HG03378 (cell line): Measurements from ENCODE around the gene TBC1D8.

ENCODE experiments used
- ATAC-seq: cut with Tn5 transposase; IDR thresholded peaks from one replicate; pipeline ENCODE4 v1.9.1; 2021; ENCODE audit warnings: mild to moderate bottlenecking, moderate library complexity; ENCODE audit not compliant: unreplicated experiment

TBC1D8 gene

GRCh38 chr2:101113441-101114267, 37.5 kb downstream of the TBC1D8 start:
- no peak for ATAC-seq

- ATAC-seq: no peak
Observed at GRCh38 chr2:101112772-101113157, 38.4 kb downstream of the TBC1D8 start.

DNA sequence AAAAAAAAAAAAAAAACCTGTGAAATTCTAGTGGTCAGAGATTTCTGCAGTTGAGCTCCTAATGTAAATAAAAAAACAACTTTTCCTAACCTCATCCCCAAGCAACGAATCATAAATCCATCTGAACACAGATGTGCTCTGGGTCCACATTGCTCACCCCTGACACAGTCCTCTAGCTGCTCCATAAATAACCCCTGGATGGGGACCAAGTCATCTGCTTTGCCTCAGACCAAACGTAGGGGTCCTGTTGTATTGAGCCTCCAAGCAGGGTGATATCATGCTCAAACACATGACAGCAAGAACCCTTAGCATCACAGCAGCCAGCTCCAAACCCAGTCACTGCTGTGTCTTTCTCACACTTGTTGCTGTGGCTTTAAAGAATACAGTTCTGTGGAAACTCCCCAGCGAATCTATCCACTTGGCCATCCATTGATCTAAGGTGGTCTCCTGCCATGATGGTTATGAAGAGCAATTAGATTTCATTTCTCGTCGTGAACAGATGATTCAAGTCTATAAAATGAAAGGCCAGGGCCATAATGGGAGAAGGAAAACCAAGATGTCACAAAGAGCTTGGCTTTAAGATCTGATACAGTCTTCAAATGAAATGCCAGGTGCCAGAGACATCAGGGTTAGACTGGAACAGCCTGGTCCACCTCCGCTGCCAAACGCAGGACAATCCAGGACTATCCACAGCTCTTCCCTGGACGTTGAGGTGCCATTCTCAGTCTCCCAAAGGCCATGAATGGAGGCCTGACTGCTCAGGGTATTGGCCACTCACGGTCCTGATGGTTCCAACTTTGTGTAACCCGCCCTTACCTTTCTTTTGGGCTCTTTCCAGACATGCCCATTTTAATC, 39.0 kb downstream of the TBC1D8 start:
- no peak for ATAC-seq

DNA sequence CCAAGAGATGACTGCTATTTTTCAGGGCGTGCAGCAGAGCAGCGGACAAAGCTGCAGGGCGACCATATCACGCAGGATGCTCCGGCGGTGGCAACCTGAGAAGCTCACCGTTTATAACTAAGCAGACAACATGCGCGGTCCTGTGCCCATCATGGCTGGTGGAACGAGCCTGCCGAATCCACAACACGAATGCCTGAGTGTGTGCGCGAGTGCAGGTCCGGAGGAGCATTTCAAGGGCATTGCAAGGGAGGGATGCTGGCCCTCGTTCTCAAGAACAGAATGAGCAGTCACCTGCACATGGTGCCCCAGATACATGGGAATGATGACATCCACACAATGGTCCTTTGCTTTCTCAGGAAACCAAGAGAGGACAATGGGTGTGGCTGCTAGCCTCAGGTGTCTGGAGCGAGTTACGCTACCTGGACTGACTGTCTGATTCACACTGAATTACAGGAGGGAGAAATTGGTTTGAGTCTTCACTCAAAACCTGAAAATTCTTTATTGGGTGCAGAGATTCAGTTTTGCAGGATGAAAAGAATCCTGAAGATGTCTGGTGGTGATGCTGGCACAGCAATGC, 39.8 kb downstream of the TBC1D8 start:
- ATAC-seq: no peak

- ATAC-seq: no peak
Observed at GRCh38 chr2:101109451-101110118, 41.6 kb downstream of the TBC1D8 start.

DNA sequence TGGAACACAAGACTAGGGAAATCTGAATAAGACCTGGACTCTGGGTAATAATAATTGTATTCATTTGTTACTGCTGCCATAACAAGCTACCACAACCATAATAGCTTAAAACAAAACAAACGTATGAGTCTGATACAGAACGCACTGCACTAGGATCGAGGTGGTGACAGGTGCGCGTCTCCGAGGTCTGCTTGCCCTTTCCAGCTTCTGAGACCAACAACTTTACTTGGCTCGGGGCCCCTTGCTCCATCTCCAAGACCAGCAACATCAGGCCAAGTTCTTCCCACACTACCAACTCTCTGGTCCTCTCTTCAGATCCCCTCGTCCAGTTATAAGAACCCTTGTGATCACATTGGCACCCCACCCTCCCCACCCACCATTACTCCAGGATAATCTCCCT, 42.8 kb downstream of the TBC1D8 start:
- no peak for ATAC-seq

DNA sequence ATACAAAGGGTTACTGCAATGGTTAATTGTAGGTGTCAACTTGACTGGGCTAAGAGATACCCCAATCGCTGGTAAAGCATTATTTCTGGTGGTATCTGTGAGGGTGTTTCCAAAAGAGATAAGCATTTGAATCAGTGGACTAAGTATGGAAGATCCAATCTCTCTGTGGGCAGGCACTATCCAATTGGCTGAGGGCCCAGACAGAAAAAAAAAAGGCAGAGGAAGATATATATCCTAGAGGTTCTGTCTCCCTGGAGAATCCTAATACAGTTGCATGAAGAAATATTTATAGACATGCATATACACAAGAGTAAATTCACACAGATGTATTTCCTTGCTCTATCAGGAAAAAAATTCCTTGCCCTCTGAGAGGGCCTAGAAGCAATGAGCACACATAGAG, 43.9 kb downstream of the TBC1D8 start:
- ATAC-seq: no peak

DNA sequence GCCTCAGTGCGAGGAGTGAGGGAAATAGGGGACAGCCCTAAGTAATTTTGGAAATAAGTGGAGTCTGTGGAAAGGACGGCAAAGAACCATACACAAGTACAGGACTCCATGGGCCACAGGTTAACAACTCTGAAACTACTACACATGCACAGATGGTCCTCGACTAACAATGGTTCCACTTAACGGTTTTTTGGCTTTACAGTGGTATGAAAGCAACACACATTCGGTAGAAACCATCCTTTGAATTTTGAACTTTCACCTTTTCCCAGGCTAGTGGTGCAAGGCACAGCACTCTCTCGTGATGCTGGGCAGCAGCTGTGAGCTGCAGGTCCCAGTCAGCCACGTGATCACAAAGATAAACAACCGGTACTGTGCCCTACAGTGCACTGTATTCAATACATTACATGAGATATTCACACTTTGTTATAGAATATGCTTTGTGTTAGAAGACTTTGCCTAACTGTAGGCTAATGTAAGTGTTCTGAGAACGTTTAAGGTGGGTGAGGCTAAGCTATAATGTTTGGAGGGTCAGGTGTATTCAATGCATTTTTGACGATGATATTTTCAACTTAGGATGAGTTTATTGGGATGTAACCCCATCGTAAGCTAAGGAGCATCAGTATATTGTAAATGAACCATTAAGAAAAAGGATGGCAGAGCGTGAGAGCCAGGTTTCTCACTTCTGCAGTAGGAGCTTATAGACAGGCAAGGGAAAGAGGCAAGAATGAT, 44.6 kb downstream of the TBC1D8 start:
- no peak for ATAC-seq

- no peak for ATAC-seq
Observed at GRCh38 chr2:101105654-101106053, 45.5 kb downstream of the TBC1D8 start.

DNA sequence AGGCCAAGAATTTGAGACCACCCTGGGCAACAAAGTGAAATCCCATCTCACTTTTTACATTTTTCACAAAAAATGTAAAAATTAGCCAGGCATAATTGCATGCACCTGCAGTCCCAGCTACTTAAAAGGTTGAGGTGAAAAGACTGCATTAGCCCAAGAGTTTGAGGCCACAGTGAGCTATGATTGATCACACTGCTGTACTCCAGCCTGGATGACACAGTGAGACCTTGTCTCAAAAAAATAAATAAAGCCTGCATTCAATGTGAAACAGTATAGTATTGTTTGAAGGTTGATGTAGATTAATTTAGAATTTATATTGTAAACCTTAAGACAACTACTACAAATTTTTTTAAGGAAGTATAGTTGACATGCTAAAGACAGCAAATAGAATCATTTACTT, 53.5 kb downstream of the TBC1D8 start:
- no peak for ATAC-seq

GRCh38 chr2:101096619-101097142, 54.5 kb downstream of the TBC1D8 start:
- no peak for ATAC-seq

GRCh38 chr2:101094351-101094750, 56.8 kb downstream of the TBC1D8 start:
- no peak for ATAC-seq

DNA sequence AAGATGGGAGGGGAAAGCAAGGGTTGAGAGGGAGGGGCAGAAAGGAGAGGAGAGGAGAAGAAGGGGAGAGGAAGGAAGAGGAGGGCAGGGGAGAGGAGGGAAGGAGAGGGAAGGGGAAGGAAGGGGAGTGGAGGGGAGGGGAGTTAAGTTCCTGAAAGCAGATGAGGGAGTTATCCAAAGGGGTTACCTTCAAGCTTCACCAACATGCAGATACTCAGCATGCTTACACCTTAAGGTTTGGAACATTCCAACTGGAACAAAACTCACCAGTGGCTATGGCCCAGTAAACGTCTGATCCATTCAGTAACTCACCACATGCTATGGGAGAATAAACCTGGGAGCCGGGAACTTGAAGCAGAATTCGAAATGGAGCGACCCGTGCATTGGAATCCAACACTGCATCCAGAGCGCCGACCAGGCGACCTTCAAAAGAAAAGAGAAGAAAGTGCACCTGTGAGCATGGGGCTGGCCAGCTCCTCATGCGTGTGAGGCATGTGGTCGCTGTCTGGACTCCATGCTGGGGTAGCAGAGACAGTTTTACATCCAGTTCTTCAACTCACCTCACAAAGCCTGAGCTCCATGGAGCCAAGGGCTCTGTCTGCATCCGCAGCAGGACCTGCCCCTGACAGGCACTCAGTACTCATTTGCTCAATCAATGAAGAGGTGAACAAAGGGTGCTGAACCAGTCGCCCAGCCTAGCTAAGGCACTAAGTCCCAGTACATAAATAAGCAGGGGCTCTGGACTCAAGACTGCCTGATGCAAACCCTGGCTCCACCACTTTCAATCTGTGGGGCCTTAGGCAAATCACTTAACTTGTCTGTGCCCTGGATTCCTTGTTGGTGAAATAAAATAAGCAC, 61.0 kb downstream of the TBC1D8 start:
- no peak for ATAC-seq

GRCh38 chr2:101089419-101089818, 61.8 kb downstream of the TBC1D8 start:
- ATAC-seq: peak; percentile 86

DNA sequence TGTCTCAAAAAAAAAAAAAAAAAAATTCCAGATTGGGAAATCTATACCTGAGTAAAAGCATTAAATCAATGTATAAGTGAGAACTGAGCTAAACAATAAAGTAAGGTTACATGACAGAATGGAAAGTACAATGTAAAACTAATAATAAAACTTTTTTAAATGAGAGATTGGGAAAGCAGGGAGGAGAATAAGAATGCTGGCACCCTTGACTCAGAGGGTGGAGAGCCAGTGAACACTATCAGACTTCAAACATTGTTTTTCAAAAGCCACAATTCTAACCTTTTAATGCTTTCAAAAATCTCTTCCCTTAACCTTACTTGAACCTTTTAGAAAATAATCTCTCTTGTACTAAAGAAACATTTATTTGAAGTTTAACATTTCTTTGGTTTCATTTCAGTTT, 63.5 kb downstream of the TBC1D8 start:
- no peak for ATAC-seq

DNA sequence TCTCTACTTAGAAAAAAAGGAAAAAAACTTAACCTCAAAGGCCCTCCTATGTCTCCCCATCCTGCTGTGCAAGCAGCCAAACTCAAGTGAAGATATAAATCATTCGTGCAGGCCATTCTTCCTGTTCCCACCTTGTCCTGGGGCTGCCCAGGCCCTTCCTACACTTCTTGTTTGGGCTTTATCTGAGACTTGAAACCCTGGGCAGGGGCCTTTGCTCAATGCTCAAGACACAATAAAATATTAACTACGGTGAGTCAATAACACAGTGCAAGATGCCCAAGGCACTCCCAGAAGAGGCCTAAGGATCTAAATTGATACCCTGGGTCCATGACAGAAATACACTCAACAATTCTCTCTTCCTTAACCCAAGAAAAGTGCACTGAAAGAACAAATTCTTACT, 67.6 kb downstream of the TBC1D8 start:
- ATAC-seq: no peak

GRCh38 chr2:101082998-101083397, 68.2 kb downstream of the TBC1D8 start:
- ATAC-seq: no peak

- ATAC-seq: no peak
Observed at GRCh38 chr2:101081375-101081907, 69.7 kb downstream of the TBC1D8 start.
